Neural progenitor cell (in vitro differentiated cells): Measurements from ENCODE around the gene GPR15LG. TPM values are rescaled to one million over a fixed set of nuclear protein-coding genes. Genes with fewer than 3 reads are reported as not detected.

Source experiments
- DNase-seq: peaks from one replicate; pipeline ENCODE4 v3.0.0-alpha.2; 2016; ENCODE audit warnings: low spot score
- H2AFZ ChIP-seq: fragments of 200-600 bp; sonication (generic); replicated peaks from 2 replicates; pipeline ENCODE4 v1.6.1; 2016; ENCODE audit warnings: antibody characterized with exemption
- H3F3A ChIP-seq: fragments of 200-600 bp; sonication (generic); 2 replicates; pipeline ENCODE4 v1.6.1; 2016; ENCODE audit warnings: antibody characterized with exemption, low read depth
- H3K27ac ChIP-seq: fragments of 200-600 bp; sonication (generic); 2 replicates; pipeline ENCODE4 v1.5.1; 2016; ENCODE audit warnings: mild to moderate bottlenecking
- H3K27me3 ChIP-seq: fragments of 200-600 bp; sonication (generic); 2 replicates; pipeline ENCODE4 v1.6.1; 2016; ENCODE audit warnings: mild to moderate bottlenecking, moderate library complexity
- H3K36me3 ChIP-seq: fragments of 200-600 bp; sonication (generic); 2 replicates; pipeline ENCODE4 v1.5.1; 2016
- H3K4me1 ChIP-seq: fragments of 200-600 bp; sonication (generic); 2 replicates; pipeline ENCODE4 v1.6.1; 2016; ENCODE audit warnings: mixed run types
- H3K4me2 ChIP-seq: fragments of 200-600 bp; sonication (generic); 2 replicates; pipeline ENCODE4 v1.6.1; 2016
- H3K4me3 ChIP-seq: fragments of 200-600 bp; sonication (generic); 2 replicates; pipeline ENCODE4 v1.5.1; 2016
- H3K79me2 ChIP-seq: fragments of 200-600 bp; sonication (generic); 2 replicates; pipeline ENCODE4 v1.6.1; 2016; ENCODE audit warnings: low read depth
- H3K9ac ChIP-seq: fragments of 200-600 bp; sonication (generic); 2 replicates; pipeline ENCODE4 v1.6.1; 2016
- H3K9me3 ChIP-seq: fragments of 200-600 bp; sonication (generic); 2 replicates; pipeline ENCODE4 v1.5.1; 2016; ENCODE audit warnings: low read depth
- H4K20me1 ChIP-seq: fragments of 200-600 bp; sonication (generic); 2 replicates; pipeline ENCODE4 v1.6.1; 2016; ENCODE audit warnings: low read depth
- H3K27ac Mint-ChIP-seq: 3 replicates; pipeline ENCODE4 v1.8.0; 2021; ENCODE audit warnings: mixed read lengths
- H3K27me3 Mint-ChIP-seq: 2 replicates; pipeline ENCODE4 v1.8.0; 2022; ENCODE audit warnings: low read depth, mild to moderate bottlenecking, inconsistent platforms, moderate library complexity, mixed read lengths; ENCODE audit not compliant: insufficient read depth
- H3K36me3 Mint-ChIP-seq: 3 replicates; pipeline ENCODE4 v1.8.0; 2021; ENCODE audit warnings: mixed read lengths
- H3K4me1 Mint-ChIP-seq: 3 replicates; pipeline ENCODE4 v1.8.0; 2021; ENCODE audit warnings: mixed read lengths
- H3K4me3 Mint-ChIP-seq: 3 replicates; pipeline ENCODE4 v1.8.0; 2021; ENCODE audit warnings: mild to moderate bottlenecking, moderate library complexity, mixed read lengths
- H3K9me3 Mint-ChIP-seq: 3 replicates; pipeline ENCODE4 v1.8.0; 2020; ENCODE audit warnings: mixed read lengths
- EZH2 ChIP-seq: fragments of 200-600 bp; sonication (generic); IDR thresholded peaks from 2 replicates; pipeline ENCODE4 v1.6.1; 2017; ENCODE audit warnings: antibody characterized with exemption, mild to moderate bottlenecking, moderate library complexity
- EZH2phosphoT487 ChIP-seq: fragments of 200-600 bp; sonication (generic); IDR thresholded peaks from 2 replicates; pipeline ENCODE4 v1.6.1; 2017; ENCODE audit warnings: antibody characterized with exemption
- total RNA-seq: library from RNA; depleted of rRNA; stranded (reverse); fragments of >200 nt; gene quantifications from 2 replicates; pipeline ENCODE4 v1.2.3, GENCODE V29; 2015; ENCODE audit warnings: low replicate concordance
- TF ChIP-seq, protein P1 (sequence below): fragments of 200-600 bp; sonication (generic); IDR thresholded peaks from 2 replicates; pipeline ENCODE4 v1.5.1; 2017; ENCODE audit warnings: antibody characterized with exemption, mild to moderate bottlenecking

Gene GPR15LG
- total RNA-seq, 1 donor from 2014 or later: not detected

DNA sequence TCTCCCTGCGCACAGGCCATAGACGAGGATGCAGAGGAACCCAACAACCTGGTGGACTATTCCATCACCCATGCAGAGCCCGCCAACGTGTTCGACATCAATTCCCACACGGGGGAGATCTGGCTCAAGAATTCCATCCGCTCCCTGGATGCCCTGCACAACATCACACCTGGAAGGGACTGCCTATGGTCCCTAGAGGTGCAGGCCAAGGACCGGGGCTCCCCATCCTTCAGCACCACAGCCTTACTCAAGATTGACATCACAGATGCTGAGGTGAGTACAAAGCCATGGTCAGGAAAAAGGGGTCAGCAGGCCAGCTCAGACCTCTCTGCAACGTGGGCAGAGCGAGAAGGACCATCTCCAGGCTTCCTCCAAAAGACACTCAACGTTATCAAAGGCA lies 39.5 kb downstream of the GPR15LG start:
- Histone ChIP-seq H3K9me3 (no peaks in the 10 kb centered on the region), H3F3A (no peaks in the 10 kb centered on the region), H2AFZ (no peak overlapping the region), H3K4me3 (no peak overlapping the region), H4K20me1 (no peaks in the 10 kb centered on the region), H3K79me2 (no peaks in the 10 kb centered on the region), H3K9ac (no peak overlapping the region), H3K27me3 (no peaks in the 10 kb centered on the region), H3K27ac (no peak overlapping the region), H3K36me3 (no peaks in the 10 kb centered on the region), H3K4me1 (no peaks in the 10 kb centered on the region), H3K4me2 (no peak overlapping the region)
- DNase-seq: no peak
- Mint-ChIP-seq H3K4me3 (no peak overlapping the region), H3K27ac (peak overlapping the region; percentile 12), H3K27me3 (peaks cover 9% of the 10 kb centered on the region), H3K36me3 (no peaks in the 10 kb centered on the region), H3K9me3 (no peaks in the 10 kb centered on the region), H3K4me1 (no peaks in the 10 kb centered on the region)
- no peak for TF ChIP-seq EZH2
- no peak for TF ChIP-seq EZH2phosphoT487
- TF ChIP-seq, protein P1, sequence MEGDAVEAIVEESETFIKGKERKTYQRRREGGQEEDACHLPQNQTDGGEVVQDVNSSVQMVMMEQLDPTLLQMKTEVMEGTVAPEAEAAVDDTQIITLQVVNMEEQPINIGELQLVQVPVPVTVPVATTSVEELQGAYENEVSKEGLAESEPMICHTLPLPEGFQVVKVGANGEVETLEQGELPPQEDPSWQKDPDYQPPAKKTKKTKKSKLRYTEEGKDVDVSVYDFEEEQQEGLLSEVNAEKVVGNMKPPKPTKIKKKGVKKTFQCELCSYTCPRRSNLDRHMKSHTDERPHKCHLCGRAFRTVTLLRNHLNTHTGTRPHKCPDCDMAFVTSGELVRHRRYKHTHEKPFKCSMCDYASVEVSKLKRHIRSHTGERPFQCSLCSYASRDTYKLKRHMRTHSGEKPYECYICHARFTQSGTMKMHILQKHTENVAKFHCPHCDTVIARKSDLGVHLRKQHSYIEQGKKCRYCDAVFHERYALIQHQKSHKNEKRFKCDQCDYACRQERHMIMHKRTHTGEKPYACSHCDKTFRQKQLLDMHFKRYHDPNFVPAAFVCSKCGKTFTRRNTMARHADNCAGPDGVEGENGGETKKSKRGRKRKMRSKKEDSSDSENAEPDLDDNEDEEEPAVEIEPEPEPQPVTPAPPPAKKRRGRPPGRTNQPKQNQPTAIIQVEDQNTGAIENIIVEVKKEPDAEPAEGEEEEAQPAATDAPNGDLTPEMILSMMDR: no peak

DNA sequence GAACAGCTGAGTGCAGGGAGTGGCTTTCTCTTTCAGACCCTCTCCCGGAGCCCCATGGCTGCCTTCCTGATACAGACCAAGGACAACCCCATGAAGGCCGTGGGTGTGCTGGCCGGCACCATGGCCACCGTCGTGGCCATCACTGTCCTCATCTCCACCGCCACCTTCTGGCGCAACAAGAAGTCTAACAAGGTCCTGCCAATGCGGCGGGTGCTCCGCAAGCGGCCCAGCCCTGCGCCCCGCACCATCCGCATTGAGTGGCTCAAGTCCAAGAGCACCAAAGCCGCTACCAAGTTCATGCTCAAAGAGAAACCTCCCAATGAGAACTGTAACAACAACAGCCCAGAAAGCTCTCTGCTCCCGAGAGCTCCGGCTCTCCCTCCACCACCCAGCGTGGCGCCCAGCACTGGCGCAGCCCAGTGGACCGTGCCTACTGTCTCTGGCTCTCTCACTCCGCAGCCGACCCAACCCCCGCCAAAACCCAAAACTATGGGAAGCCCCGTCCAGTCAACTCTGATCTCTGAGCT lies 40.5 kb downstream of the GPR15LG start:
- Mint-ChIP-seq H3K4me3 (no peak overlapping the region), H3K9me3 (no peaks in the 10 kb centered on the region), H3K27me3 (peaks cover 9% of the 10 kb centered on the region), H3K36me3 (no peaks in the 10 kb centered on the region), H3K4me1 (no peaks in the 10 kb centered on the region), H3K27ac (peak overlapping the region; percentile 76)
- Histone ChIP-seq H3K36me3 (no peaks in the 10 kb centered on the region), H2AFZ (no peak overlapping the region), H4K20me1 (no peaks in the 10 kb centered on the region), H3K4me3 (no peak overlapping the region), H3K9ac (no peak overlapping the region), H3F3A (no peaks in the 10 kb centered on the region), H3K4me1 (no peaks in the 10 kb centered on the region), H3K79me2 (no peaks in the 10 kb centered on the region), H3K27ac (no peak overlapping the region), H3K27me3 (no peaks in the 10 kb centered on the region), H3K4me2 (no peak overlapping the region), H3K9me3 (no peaks in the 10 kb centered on the region)
- no peak for DNase-seq
- TF ChIP-seq EZH2 (no peak), EZH2phosphoT487 (no peak)
- TF ChIP-seq, protein P1: no peak

DNA sequence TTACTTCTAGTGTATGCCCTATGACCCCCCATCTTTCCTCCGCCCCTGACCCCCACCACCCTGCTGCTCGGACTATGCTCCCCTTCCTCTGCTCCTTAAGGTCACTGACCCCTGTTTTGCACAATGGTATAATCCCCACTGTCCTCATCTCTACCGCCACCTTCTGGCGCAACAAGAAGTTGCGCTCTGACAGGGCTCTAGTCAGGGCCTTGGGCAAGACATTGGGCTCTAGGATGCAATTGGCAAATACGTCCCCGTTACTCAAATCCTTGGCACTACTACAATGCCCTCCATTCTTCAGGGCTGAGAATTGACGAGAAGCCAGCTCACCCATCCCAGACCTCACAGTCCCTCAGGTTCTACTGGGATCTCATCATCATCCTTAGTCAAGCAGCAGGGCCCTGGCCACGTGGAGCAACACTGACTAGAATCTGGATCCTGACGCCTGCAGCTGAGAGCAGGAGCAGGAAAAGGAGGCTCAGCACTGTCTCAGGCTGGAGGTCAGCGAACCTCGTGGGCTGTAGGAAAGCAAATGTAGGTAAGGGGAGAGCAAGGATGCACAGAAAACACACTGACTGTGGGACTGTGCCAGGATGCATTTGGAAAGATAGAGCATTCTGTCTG lies 41.1 kb downstream of the GPR15LG start:
- H3K36me3 ChIP-seq: no peaks in the 10 kb centered on the region
- no peaks in the 10 kb centered on the region for H3K9me3 ChIP-seq
- H3K4me3 Mint-ChIP-seq: no peak overlapping the region
- no peaks in the 10 kb centered on the region for H3K9me3 Mint-ChIP-seq
- H3K4me1 ChIP-seq: no peaks in the 10 kb centered on the region
- peak; percentile 60 for DNase-seq
- no peaks in the 10 kb centered on the region for H3K4me1 Mint-ChIP-seq
- H3K4me3 ChIP-seq: no peak overlapping the region
- no peaks in the 10 kb centered on the region for H3K27me3 ChIP-seq
- H3F3A ChIP-seq: no peaks in the 10 kb centered on the region
- H3K27ac ChIP-seq: no peak overlapping the region
- H4K20me1 ChIP-seq: no peaks in the 10 kb centered on the region
- TF ChIP-seq EZH2phosphoT487: no peak
- TF ChIP-seq EZH2: no peak
- TF ChIP-seq, protein P1: peak; percentile 77
- H2AFZ ChIP-seq: no peak overlapping the region
- no peak overlapping the region for H3K9ac ChIP-seq
- H3K27ac Mint-ChIP-seq: peak overlapping the region; percentile 76
- H3K4me2 ChIP-seq: no peak overlapping the region
- H3K27me3 Mint-ChIP-seq: peaks cover 9% of the 10 kb centered on the region
- H3K79me2 ChIP-seq: no peaks in the 10 kb centered on the region
- H3K36me3 Mint-ChIP-seq: no peaks in the 10 kb centered on the region
